Activated naive CD4-positive, alpha-beta T cell treated with anti-CD3 and anti-CD28 coated beads, Interleukin-2, amount 50 U/mL, for 24 hours (primary cell): Measurements from ENCODE around the gene MOXD1.
"Not testable (repeated sequence)": the region's sequence is repeated elsewhere in the genome, so short reads cannot be mapped to it uniquely, and the experiment has no call there.

ENCODE experiments used
- H3K27ac Mint-ChIP-seq: one replicate; pipeline ENCODE4 v1.8.0; 2021; ENCODE audit warnings: mild to moderate bottlenecking, mixed read lengths
- H3K27me3 Mint-ChIP-seq: one replicate; pipeline ENCODE4 v1.8.0; 2021; ENCODE audit warnings: mixed read lengths
- H3K36me3 Mint-ChIP-seq: one replicate; pipeline ENCODE4 v1.8.0; 2021; ENCODE audit warnings: mixed read lengths
- H3K4me1 Mint-ChIP-seq: one replicate; pipeline ENCODE4 v1.8.0; 2021; ENCODE audit warnings: mixed read lengths
- H3K4me3 Mint-ChIP-seq: one replicate; pipeline ENCODE4 v1.8.0; 2021; ENCODE audit warnings: mild to moderate bottlenecking, mixed read lengths
- H3K9me3 Mint-ChIP-seq: one replicate; pipeline ENCODE4 v1.8.0; 2021; ENCODE audit warnings: mixed read lengths

MOXD1 gene

DNA sequence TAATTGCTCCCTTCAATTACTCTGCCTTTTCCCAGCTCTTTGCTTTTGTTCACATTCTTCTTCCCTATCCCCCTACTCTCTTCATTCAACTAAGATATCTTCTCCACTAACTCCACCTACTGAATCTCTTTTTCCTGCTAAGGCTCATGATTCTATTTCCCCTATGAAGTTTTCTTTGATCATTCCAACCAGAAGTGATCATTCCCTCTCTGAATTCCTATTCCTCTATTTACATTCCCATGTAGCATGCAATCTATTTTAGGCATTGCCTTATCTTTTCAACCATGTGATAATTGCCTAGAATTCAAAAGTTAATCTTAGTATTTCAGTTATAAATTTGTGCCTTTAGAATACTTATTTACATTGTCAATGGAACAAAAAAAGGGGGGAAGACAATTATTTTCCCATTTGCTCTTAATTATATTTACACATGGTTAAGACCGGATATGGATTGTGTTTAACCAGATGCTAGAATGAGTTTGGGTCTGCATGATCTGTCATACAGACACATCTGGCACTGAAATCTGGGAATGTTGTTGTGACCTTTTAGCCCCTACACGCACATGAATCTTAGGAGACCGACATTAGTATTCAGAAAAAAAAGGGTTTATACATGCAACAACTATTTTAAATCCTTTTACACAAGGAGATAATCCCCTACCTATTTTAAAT is 20.8 kb downstream of the MOXD1 start:
- peaks cover 2% of the 10 kb centered on the region for H3K36me3 Mint-ChIP-seq
- no peaks in the 10 kb centered on the region for H3K4me1 Mint-ChIP-seq
- no peak overlapping the region for H3K27ac Mint-ChIP-seq
- peaks cover 4% of the 10 kb centered on the region for H3K9me3 Mint-ChIP-seq
- H3K27me3 Mint-ChIP-seq = peaks cover 23% of the 10 kb centered on the region
- H3K4me3 Mint-ChIP-seq = no peak overlapping the region

DNA sequence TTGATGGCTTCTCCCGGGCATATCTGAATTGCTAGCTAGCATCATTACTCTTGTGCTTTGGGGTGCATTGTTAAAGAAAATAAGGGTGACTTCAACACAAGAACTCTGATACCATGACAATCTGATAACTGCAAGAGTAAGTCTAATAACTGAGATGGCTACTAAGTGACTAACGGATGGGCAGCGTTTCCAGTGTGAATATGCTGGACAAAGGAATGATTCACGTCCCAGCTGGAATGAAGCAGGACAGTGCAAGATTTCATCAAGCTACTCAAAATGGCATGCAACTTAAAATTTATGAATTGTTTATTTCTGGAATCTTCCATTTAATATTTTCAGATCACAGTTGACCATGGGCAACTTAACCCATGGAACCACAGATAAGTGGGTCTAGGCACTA is 31.7 kb downstream of the MOXD1 start:
- Mint-ChIP-seq H3K27ac (no peak overlapping the region), H3K36me3 (no peaks in the 10 kb centered on the region), H3K4me1 (no peaks in the 10 kb centered on the region)

DNA sequence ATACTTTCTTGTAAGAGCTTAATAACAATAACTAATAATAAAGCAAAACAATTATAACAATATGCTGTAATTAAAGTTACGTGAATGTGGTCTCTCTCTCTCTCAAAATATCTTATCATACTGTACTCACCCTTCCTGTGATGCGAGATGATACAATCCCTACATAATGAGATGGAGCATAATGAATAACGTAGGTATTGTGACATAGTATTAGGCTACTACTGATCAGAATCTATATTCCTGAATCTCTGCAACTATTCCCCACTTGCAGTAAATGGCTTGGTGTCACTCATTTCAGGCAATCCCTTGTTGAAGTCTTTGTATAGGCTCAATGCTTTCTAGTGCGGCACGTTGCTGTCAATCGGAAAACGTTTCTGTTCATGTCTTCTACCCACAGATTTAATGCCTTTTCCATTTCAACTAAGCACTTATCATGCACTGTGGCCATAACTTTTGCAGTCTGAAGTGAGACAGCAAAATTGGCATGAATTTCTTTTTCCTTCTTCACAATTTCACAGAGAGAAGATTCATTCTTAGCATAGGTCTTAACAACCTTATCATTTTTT is 32.3 kb downstream of the MOXD1 start:
- no peak overlapping the region for H3K4me3 Mint-ChIP-seq
- peaks cover 9% of the 10 kb centered on the region for H3K27me3 Mint-ChIP-seq
- H3K36me3 Mint-ChIP-seq = no peaks in the 10 kb centered on the region

More for the DNA sequence above, 31.7 kb downstream of the MOXD1 start:
- peaks cover 9% of the 10 kb centered on the region for H3K27me3 Mint-ChIP-seq
- H3K4me3 Mint-ChIP-seq = no peak overlapping the region
- H3K9me3 Mint-ChIP-seq = no peaks in the 10 kb centered on the region

DNA sequence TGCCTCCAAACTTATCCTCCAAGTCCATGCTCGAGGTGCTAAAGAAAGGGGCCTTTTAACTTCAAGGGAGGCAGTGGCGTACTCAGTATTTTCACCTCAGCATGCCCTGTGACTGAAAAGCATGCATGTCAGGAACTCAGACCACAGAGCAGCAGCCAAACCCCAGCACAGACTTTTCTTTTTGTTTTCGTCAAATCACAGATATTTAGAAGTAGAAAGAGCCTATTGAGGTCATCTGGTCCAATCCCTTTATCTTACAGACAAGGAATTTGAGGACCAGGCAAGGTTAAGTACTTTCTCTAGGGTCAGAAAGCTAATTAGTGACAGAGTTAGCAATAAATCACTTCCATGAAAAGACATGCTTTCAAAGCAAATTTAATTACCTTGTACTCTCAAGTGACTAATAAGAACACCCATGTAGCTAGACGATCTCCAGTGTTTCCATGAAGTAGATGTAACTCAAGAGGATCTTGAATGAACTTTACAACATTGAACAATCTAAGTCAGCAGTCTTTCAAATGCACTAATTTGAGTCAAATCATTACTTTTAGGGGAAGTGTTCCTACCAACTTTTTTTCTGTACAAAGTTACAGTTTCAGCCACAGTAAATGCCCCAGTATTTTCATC is 35.9 kb downstream of the MOXD1 start:
- H3K27ac Mint-ChIP-seq = no peak overlapping the region
- no peaks in the 10 kb centered on the region for H3K4me1 Mint-ChIP-seq
- H3K9me3 Mint-ChIP-seq = no peaks in the 10 kb centered on the region
- H3K36me3 Mint-ChIP-seq = no peaks in the 10 kb centered on the region
- H3K27me3 Mint-ChIP-seq = peaks cover 12% of the 10 kb centered on the region
- H3K4me3 Mint-ChIP-seq = no peak overlapping the region

More for the DNA sequence above, 32.3 kb downstream of the MOXD1 start:
- no peaks in the 10 kb centered on the region for H3K9me3 Mint-ChIP-seq
- no peak overlapping the region for H3K27ac Mint-ChIP-seq
- H3K4me1 Mint-ChIP-seq = no peaks in the 10 kb centered on the region

DNA sequence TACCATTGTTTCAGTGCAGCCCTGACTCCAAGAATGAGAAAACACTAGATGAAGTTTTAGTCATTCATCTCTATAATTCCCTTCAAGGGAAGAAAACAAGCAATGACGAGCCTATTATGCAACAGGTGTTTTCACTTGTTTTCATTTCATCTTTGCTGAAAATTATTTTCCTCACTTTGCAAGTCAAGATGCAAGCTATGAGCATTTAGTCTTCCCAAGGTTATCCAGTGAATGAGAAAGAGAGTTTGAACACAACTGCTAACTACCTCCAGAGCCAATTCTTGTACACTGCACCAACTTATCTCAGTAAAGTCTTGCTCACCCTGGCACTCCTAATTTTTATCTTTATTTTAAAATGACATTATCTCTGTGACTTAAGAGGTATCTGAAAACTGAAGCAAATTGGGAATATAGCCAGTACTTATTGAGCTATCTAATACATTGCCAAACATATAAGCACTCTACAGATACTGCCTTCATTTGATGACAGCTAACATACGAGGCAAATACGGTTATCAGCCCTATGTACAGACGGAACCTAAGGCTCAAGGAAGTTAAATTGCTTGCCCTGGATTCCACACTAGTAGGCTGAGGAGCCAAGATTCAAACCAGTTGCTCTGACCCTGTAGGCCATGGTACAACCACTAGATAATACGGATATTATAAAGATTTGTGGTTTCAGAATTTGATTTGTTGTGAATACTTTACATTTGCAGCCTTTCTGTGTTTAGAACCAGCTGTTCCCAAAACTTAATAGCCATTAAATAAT is 36.8 kb downstream of the MOXD1 start:
- no peaks in the 10 kb centered on the region for H3K4me1 Mint-ChIP-seq
- H3K4me3 Mint-ChIP-seq = no peak overlapping the region
- no peaks in the 10 kb centered on the region for H3K36me3 Mint-ChIP-seq
- no peak overlapping the region for H3K27ac Mint-ChIP-seq
- H3K27me3 Mint-ChIP-seq = peaks cover 12% of the 10 kb centered on the region
- H3K9me3 Mint-ChIP-seq = no peaks in the 10 kb centered on the region

DNA sequence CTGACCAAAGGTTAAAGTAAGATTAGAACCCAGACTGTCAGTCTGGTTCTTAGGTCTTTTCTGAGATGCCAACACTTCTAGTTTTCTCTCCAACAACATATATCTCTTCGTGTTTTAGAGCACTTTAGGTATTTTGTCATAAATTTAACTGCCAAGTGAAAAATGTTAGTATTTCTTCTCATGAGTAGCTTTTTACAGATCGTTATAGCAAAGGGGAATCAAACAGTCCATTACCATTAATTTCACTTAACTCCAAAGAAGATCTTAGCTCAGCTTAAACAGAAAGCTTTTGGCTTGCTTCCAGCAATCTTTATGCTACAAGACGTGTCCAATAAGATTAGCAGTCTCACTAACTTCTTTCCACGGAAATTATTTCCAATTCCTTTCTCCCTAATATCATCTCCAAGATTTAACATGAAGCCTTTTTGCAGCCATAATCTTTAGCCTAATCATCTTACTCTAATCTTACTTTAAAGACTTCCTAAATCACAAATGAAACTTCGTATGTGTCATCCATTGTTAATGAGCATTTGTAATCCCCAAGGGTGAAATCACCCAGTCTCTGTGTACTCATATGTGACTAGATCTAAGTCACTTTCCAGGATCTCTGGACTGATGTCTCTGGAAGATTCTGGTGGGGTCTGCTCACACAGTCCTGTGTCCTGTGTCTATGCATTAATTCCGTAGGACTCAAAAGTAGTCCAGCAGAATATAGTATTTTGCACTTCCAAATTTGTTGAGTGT is 38.7 kb downstream of the MOXD1 start:
- no peaks in the 10 kb centered on the region for H3K9me3 Mint-ChIP-seq
- H3K27me3 Mint-ChIP-seq = peaks cover 6% of the 10 kb centered on the region
- no peak overlapping the region for H3K4me3 Mint-ChIP-seq
- no peaks in the 10 kb centered on the region for H3K4me1 Mint-ChIP-seq
- no peak overlapping the region for H3K27ac Mint-ChIP-seq
- H3K36me3 Mint-ChIP-seq = no peaks in the 10 kb centered on the region

DNA sequence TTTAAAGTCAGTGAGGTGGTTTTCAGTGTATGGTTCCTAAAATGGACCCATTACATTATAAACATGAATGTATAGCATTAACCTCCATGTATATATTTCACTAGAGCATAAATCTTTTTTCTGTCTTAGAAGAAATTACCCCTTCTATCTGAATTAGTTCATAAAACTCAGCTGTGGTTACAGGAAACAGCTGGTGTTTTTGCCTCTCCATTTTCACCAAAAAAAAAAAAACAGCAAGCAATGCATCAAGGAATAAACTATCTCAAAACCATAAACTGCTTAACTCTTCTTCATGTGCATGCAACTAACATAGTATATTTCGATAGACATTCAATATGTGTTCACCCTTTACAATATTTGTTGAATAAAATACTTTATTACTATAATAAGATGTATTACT is 40.2 kb downstream of the MOXD1 start:
- H3K27me3 Mint-ChIP-seq = peaks cover 6% of the 10 kb centered on the region
- H3K9me3 Mint-ChIP-seq = no peaks in the 10 kb centered on the region
- H3K4me1 Mint-ChIP-seq = peaks cover 1% of the 10 kb centered on the region
- H3K4me3 Mint-ChIP-seq = no peak overlapping the region
- no peak overlapping the region for H3K27ac Mint-ChIP-seq
- no peaks in the 10 kb centered on the region for H3K36me3 Mint-ChIP-seq

DNA sequence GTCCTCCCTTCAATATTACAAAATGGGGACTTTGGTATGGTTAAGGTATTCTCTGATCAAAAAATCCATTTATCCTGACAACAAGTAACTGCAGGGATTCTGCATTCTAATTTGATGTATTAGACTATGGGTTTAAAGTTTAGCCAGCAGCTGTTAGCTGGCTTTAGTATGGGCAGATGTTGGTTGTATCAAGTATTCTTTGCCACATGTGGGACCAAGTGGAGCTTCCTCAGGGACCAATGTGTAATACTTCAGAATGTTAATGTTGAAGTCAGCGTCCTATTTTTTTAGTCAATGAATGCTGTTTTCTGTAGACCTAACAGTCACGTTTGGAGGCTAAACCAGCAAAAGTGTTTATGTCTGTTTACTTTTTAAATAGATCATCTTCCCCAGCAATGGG is 41.4 kb downstream of the MOXD1 start:
- Mint-ChIP-seq H3K36me3 (no peaks in the 10 kb centered on the region), H3K4me1 (peaks cover 11% of the 10 kb centered on the region), H3K9me3 (no peaks in the 10 kb centered on the region), H3K4me3 (no peak overlapping the region), H3K27ac (no peak overlapping the region), H3K27me3 (peaks cover 6% of the 10 kb centered on the region)

DNA sequence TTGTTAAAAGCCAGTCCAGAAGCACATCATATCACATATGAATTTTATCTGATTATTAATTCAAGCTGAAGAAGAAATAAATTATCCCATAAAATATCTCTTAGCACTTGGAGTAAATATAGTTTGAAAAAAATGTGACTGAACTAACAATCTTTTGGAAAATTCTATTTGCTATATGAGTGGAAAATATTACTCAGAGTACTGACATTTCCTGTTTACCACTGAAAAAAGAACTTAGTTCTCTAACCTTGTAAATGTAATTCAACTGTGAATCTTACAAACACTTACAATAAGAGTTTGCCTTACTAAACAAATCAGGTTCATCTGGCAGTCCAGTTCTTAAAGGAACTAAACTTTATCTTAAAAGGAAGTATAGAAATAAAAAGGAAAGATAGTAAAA is 44.2 kb downstream of the MOXD1 start:
- Mint-ChIP-seq H3K4me1 (peaks cover 30% of the 10 kb centered on the region), H3K9me3 (no peaks in the 10 kb centered on the region), H3K4me3 (no peak overlapping the region), H3K27me3 (peaks cover 1% of the 10 kb centered on the region), H3K36me3 (no peaks in the 10 kb centered on the region), H3K27ac (no peak overlapping the region)

DNA sequence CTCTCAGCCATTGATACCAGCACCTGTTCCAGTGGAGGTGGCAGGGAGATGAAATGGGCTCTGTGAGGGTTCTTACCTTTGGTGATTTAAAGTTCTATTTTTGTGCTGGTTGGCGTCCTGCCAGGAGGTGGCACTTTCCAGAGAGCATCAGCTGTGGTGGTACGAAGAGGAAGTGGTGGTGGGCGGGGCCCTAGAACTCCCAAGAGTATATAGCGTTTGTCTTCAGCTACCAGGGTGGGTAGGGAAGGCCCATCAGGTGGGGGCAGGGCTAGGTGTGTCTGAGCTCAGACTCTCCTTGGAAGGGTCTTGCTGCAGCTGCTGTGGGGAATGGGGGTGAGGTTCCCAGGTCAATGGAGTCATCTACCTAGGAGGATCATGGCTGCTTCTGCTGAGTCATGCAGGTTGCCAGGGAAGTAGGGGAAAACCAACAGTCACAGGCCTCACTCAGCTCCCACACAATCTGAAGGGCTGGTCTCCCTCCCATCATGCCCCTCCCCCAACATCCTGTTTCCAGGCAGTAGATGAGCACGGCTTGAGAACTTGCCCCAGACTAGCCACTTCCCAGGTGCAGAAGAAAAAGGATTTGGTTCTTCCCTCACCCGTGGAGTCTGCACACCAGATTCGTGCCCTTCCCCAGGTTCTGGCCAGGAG is 46.6 kb downstream of the MOXD1 start:
- H3K27ac Mint-ChIP-seq = no peak overlapping the region
- H3K9me3 Mint-ChIP-seq = peaks cover 4% of the 10 kb centered on the region
- peaks cover 3% of the 10 kb centered on the region for H3K27me3 Mint-ChIP-seq
- peaks cover 34% of the 10 kb centered on the region for H3K4me1 Mint-ChIP-seq
- no peak overlapping the region for H3K4me3 Mint-ChIP-seq
- no peaks in the 10 kb centered on the region for H3K36me3 Mint-ChIP-seq

DNA sequence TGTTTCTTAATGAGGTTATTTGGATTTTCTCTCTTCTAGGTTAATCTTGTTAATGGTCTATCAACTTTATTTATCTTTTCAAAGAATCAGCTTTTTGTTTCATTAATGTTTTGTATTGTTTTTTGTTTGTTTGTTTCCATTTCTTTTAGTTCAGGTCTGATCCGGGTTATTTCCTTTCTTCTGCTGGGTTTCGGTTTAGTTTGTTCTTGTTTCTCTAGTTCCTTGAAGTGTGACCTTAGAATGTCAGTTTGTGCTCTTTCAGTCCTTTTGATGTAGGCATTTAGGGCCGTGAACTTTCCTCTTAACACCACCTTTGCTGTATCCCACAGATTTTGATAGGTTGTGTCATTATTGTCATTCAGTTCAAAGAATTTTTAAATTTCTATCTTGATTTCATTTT is 49.3 kb downstream of the MOXD1 start:
- H3K4me1 Mint-ChIP-seq = peaks cover 34% of the 10 kb centered on the region
- not testable (repeated sequence) for H3K27ac Mint-ChIP-seq, H3K27me3 Mint-ChIP-seq, H3K36me3 Mint-ChIP-seq, H3K4me3 Mint-ChIP-seq, H3K9me3 Mint-ChIP-seq

DNA sequence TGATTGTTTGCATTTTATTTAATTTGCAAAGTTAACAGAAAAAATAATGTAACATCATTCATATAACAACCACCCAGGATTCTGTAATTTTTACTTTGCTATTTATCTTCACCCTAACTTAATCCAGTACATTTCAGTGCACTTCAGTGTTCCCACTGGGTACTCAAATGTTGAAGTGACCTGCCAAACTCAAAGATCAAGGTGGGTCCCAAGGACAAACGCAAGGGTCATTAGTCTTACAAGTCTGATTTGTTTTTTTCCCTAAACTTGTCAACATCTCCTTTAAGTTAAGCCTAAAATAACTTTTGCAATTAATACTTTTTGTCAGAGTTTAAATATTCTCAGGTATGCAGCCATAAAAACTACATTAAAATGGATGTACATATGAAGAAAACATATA is 53.0 kb downstream of the MOXD1 start:
- Mint-ChIP-seq H3K36me3 (no peaks in the 10 kb centered on the region), H3K4me1 (peaks cover 12% of the 10 kb centered on the region), H3K27ac (no peak overlapping the region), H3K9me3 (peaks cover 8% of the 10 kb centered on the region), H3K27me3 (peaks cover 3% of the 10 kb centered on the region), H3K4me3 (no peak overlapping the region)

DNA sequence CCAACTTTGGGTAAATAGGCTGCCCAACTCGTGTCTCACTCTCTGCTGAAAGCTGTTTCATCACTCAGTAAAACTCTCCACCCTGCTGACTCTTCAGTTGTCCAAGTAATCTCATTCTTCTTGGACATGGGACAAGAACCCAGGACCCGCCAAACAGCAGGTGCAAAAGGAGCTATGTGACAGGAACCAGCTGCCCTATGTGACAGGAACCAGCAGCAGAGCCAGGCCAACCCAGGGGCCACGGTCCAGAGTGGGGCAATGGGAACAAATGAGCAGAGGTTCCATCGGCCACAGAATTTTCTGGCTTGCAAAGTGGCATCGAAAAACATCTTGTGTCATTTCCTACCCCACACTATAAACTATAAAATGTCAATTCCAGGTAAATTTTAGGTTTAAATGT is 56.5 kb downstream of the MOXD1 start:
- H3K4me3 Mint-ChIP-seq = no peak overlapping the region
- H3K9me3 Mint-ChIP-seq = peaks cover 4% of the 10 kb centered on the region
- H3K27ac Mint-ChIP-seq = no peak overlapping the region
- H3K27me3 Mint-ChIP-seq = peaks cover 8% of the 10 kb centered on the region
- H3K36me3 Mint-ChIP-seq = no peaks in the 10 kb centered on the region
- H3K4me1 Mint-ChIP-seq = no peaks in the 10 kb centered on the region

DNA sequence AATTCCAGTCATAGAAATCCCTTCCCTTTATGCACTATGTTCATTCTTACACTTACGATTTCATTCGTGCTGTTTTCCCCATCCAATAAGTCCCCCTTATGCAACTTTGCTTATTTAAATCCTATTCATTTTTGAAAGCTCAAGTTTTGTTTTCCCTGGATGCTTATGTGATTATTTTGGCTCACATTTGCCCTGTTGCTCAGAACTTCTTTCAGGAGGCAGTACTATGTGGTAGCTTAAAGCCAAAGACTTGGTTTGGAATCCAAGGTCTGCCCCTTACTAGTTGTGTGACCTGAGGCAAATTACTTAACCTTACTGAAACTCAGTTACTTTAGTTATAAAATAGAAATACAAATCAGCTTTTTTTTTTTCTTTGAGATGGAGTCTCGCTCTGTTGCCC is 59.6 kb downstream of the MOXD1 start:
- Mint-ChIP-seq H3K9me3 (peaks cover 4% of the 10 kb centered on the region), H3K4me1 (no peaks in the 10 kb centered on the region), H3K27ac (no peak overlapping the region), H3K36me3 (no peaks in the 10 kb centered on the region), H3K27me3 (peaks cover 10% of the 10 kb centered on the region), H3K4me3 (no peak overlapping the region)

DNA sequence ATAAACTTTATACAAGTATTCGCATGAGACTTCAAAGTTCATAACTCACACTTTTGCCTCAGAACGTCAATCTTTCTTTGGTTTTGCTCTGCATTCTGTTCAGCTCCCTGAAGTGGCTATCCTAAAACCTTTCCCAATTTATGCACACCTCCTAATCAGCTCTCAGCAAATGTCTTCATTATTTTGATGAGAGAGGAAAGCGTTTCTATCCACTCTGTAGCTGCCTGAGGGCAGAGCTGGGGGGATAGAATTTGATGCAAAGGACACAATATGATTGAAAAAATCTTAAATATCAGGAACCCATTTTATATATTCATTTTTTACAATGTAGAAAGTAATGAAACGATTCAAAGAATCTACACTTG is 66.8 kb downstream of the MOXD1 start:
- H3K9me3 Mint-ChIP-seq = no peaks in the 10 kb centered on the region
- no peaks in the 10 kb centered on the region for H3K4me1 Mint-ChIP-seq
- no peaks in the 10 kb centered on the region for H3K36me3 Mint-ChIP-seq
- no peak overlapping the region for H3K27ac Mint-ChIP-seq
- H3K4me3 Mint-ChIP-seq = no peak overlapping the region
- H3K27me3 Mint-ChIP-seq = peaks cover 7% of the 10 kb centered on the region
